Gastrocnemius medialis (tissue), 4 donors: ENCODE measurements around the gene SHISAL1. TPM values are rescaled to one million over a fixed set of nuclear protein-coding genes. Genes with fewer than 3 reads are reported as not detected.

Experiments
- ATAC-seq, 2 donors: fragments of 150-250 bp; one replicate each; pipeline ENCODE4 v1.9.1; 2016
- DNase-seq, 2 donors: peaks; one replicate each; pipeline ENCODE4 v3.0.0-alpha.2; 2019
- H3K27ac ChIP-seq, 4 donors: fragments of 200-600 bp; sonication (generic); 1 replicate in 1 of 4; 2 replicates in 3 of 4; pipeline ENCODE4 v1.5.1; 2016 to 2018; ENCODE audit warnings: mild to moderate bottlenecking in 2 of 4, moderate library complexity in 1 of 4
- H3K27me3 ChIP-seq, 3 donors: fragments of 200-600 bp; sonication (generic) in 2 of 3; 1 replicate in 1 of 3; 2 replicates in 2 of 3; pipeline versions ENCODE4 v1.5.1 to v1.6.0; 2016 to 2019; ENCODE audit warnings: mild to moderate bottlenecking in 1 of 3, moderate library complexity in 1 of 3
- H3K36me3 ChIP-seq, 2 donors: fragments of 200-600 bp; sonication (generic) in 1 of 2; one replicate each; pipeline ENCODE4 v1.5.1; 2017 to 2018
- H3K4me1 ChIP-seq, 2 donors: fragments of 200-600 bp; sonication (generic) in 1 of 2; one replicate each; pipeline ENCODE4 v1.5.1; 2016 to 2017; ENCODE audit warnings: mild to moderate bottlenecking in 2 of 2
- H3K4me3 ChIP-seq, 4 donors: fragments of 200-600 bp; sonication (generic) in 3 of 4; 1 replicate in 1 of 4; 2 replicates in 3 of 4; pipeline ENCODE4 v1.5.1; 2016 to 2019; ENCODE audit warnings: mild to moderate bottlenecking in 2 of 4
- H3K9me3 ChIP-seq, 3 donors: fragments of 200-600 bp; sonication (generic) in 2 of 3; 1 replicate in 1 of 3; 2 replicates in 2 of 3; pipeline ENCODE4 v1.5.1; 2016 to 2019
- POLR2A ChIP-seq, 2 donors: fragments of 450-650 bp; IDR thresholded peaks; one replicate each; pipeline ENCODE4 v1.6.1; 2017; ENCODE audit warnings: antibody characterized with exemption in 2 of 2, mild to moderate bottlenecking in 2 of 2, moderate library complexity in 2 of 2
- in situ Hi-C, 4 donors: fragments of 200-750 bp; cut with MboI; loops; one replicate each; pipeline versions ENCODE4 v1.15.0 to v1.8.0; 2017; ENCODE audit warnings: low sequenced_read_pairs in 4 of 4
- intact Hi-C: fragments of 100-400 bp; cut with DNase I; formaldehyde crosslinking; loops from one replicate; pipeline ENCODE4 v1.15.1; 2023; ENCODE audit warnings: low total_unique reads
- total RNA-seq, 4 donors: library from RNA; depleted of rRNA; stranded (reverse); fragments of >200 nt; gene quantifications; one replicate each; pipeline versions ENCODE4 v1.1.0 to v1.2.3, GENCODE V29; 2016
- TF ChIP-seq, protein P1 (sequence below), 5 experiments: fragments of 450-650 bp in 3 of 5; fragments of 200-600 bp in 2 of 5; sonication (generic) in 2 of 5; IDR thresholded peaks in 4 of 5; conservative IDR thresholded peaks in 1 of 5; 1 replicate in 4 of 5; 2 replicates in 1 of 5; pipeline ENCODE4 v1.5.1; 2016 to 2019; ENCODE audit warnings: antibody characterized with exemption in 5 of 5, mild to moderate bottlenecking in 3 of 5, moderate library complexity in 3 of 5

Gene SHISAL1
- total RNA-seq, 4 donors from 2014 or later, result 0.03 to 0.10 TPM; not detected in 2

DNA sequence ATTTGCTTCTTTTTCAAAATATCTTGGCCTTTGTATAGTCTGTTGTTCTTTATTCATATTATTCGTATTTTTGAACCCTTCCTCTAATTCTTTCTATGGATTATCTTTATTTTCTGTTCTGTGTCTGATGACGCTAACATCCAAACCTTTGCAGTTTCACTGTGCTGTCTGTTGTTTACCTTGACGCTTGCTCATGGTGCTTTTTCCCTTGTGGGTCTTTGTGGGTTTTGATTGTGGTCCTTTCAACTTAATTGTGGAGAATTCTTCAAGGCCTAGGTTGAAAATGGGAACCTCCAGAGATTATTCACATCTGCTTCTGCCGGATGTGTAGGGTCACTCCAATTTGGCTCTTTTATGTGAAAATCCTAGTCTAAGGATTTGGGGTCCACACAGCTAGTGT is 97.5 kb downstream of the SHISAL1 start:
- intact Hi-C loops, result no loop called here

DNA sequence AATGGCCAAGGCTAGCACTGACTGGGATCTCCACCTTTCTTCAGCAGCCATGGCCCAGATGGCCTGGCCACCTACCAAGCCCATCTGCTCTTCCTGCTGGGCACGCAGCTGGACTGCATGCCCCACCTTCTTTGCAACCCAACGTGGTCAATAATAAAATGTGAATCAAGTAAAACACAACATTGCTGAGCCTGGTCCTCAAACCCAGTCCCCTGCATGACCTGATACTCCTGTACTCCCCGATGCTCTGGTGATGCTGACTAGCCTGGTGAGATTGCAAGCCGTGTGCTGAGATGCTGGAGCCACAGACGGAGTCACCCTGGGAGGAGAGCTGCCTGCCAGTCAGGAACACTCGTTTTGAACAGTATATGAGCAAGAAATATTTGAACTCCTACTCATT is 98.0 kb downstream of the SHISAL1 start:
- Histone ChIP-seq H3K36me3 (no peaks in the 10 kb centered on the region), H3K27ac (no peak overlapping the region), H3K4me1 (peaks cover 9 to 10% of the 10 kb centered on the region in 2 donors), H3K4me3 (no peak overlapping the region), H3K27me3 (no peaks in the 10 kb centered on the region), H3K9me3 (peaks cover 0 to 7% (median 0%) of the 10 kb centered on the region in 3 donors)
- no peak for TF ChIP-seq POLR2A (IDR thresholded peaks at IDR 0.05)
- TF ChIP-seq, protein P1, sequence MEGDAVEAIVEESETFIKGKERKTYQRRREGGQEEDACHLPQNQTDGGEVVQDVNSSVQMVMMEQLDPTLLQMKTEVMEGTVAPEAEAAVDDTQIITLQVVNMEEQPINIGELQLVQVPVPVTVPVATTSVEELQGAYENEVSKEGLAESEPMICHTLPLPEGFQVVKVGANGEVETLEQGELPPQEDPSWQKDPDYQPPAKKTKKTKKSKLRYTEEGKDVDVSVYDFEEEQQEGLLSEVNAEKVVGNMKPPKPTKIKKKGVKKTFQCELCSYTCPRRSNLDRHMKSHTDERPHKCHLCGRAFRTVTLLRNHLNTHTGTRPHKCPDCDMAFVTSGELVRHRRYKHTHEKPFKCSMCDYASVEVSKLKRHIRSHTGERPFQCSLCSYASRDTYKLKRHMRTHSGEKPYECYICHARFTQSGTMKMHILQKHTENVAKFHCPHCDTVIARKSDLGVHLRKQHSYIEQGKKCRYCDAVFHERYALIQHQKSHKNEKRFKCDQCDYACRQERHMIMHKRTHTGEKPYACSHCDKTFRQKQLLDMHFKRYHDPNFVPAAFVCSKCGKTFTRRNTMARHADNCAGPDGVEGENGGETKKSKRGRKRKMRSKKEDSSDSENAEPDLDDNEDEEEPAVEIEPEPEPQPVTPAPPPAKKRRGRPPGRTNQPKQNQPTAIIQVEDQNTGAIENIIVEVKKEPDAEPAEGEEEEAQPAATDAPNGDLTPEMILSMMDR (IDR thresholded peaks at IDR 0.05 in 4 of 5, conservative IDR thresholded peaks at IDR 0.05 in 1 of 5), result no peak
- intact Hi-C loops, result no loop called here
- no peak for ATAC-seq
- in situ Hi-C loops, result no loop called here
- no peak for DNase-seq

More for the DNA sequence above, 97.5 kb downstream of the SHISAL1 start:
- ATAC-seq, result no peak
- in situ Hi-C loops, result no loop called here
- DNase-seq, result no peak
- Histone ChIP-seq H3K27me3 (no peaks in the 10 kb centered on the region), H3K4me3 (no peak overlapping the region), H3K9me3 (peaks cover 0 to 7% (median 0%) of the 10 kb centered on the region in 3 donors), H3K4me1 (peaks cover 9 to 10% of the 10 kb centered on the region in 2 donors), H3K27ac (no peak overlapping the region), H3K36me3 (no peaks in the 10 kb centered on the region)
- no peak for TF ChIP-seq POLR2A (IDR thresholded peaks at IDR 0.05)
- TF ChIP-seq, protein P1 (IDR thresholded peaks at IDR 0.05 in 4 of 5, conservative IDR thresholded peaks at IDR 0.05 in 1 of 5), result no peak

DNA sequence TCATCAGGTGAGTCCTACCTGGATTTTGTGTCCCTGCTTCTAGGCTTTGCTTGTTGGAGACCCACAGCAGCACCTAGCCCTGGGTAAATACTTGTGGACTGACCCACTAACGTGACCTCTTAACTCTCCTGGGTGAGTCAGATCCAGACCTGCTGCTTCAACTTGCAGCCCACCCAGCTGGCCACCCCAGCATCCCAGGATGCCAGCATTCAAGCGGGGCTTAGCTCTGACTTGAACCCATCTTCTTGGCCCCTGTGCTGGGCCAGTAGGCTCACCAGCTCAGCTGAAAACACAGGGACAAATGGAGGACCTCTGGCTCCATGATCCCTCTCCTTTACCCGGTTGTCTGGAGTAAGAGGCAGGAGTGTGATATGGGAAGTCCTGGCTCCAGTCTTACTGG is 98.6 kb downstream of the SHISAL1 start:
- TF ChIP-seq, protein P1 (IDR thresholded peaks at IDR 0.05 in 4 of 5, conservative IDR thresholded peaks at IDR 0.05 in 1 of 5), result no peak
- TF ChIP-seq POLR2A (IDR thresholded peaks at IDR 0.05), result no peak
- intact Hi-C loops (no loop called here), in situ Hi-C loops (no loop called here)
- H3K27me3 ChIP-seq, result no peaks in the 10 kb centered on the region
- ATAC-seq (no peak), DNase-seq (no peak)
- H3K4me3 ChIP-seq, result no peak overlapping the region
- H3K9me3 ChIP-seq, result peaks cover 0 to 7% (median 0%) of the 10 kb centered on the region in 3 donors
- H3K36me3 ChIP-seq, result no peaks in the 10 kb centered on the region
- no peak overlapping the region for H3K27ac ChIP-seq
- peaks cover 9 to 10% of the 10 kb centered on the region in 2 donors for H3K4me1 ChIP-seq

DNA sequence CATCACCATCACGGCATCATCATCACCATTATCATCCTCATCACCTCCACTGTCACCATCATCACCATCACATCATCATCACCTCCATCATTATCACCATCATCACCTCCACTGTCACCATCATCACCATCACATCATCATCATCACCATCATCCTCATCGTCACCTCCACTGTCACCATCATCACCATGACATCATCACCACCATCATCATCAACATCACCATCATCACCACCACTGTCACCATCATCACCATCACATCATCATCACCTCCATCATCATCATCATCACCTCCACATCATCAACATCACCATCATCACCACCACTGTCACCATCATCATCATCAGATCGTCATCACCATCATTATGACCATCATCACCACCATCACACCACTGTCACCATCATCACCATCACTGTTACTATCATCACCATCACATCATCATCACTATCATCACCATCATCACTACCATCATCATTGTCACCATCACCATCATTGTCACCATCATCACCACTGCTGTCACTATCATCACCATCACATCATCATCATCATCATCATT is 99.2 kb downstream of the SHISAL1 start:
- intact Hi-C loops, result no loop called here
- Histone ChIP-seq H3K4me3 (no peak overlapping the region), H3K27me3 (no peaks in the 10 kb centered on the region), H3K36me3 (no peaks in the 10 kb centered on the region), H3K4me1 (peaks cover 9 to 10% of the 10 kb centered on the region in 2 donors), H3K9me3 (peaks cover 0 to 7% (median 0%) of the 10 kb centered on the region in 3 donors), H3K27ac (no peak overlapping the region)
- no peak for TF ChIP-seq POLR2A (IDR thresholded peaks at IDR 0.05)
- TF ChIP-seq, protein P1 (IDR thresholded peaks at IDR 0.05 in 4 of 5, conservative IDR thresholded peaks at IDR 0.05 in 1 of 5), result no peak
- DNase-seq (no peak), ATAC-seq (no peak)
- in situ Hi-C loops, result no loop called here

DNA sequence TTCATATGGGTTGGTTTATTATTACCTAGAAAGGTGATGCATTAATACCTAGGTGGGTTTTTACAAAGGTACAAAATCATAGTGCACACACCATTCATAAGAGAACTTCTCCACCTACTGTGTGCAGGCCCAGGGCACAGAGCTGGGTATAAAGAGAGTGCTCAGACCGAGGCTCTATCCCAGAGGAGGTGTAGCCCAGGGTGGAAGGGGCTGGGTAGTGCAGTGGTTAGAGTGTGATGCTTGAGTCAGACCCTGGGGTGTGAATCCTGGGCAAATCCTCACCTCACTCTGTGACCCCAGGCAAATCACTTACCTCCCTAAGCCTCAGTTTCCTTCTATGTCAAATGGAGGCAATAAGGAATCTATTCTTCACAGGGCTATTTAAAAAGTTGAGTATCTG is 99.8 kb downstream of the SHISAL1 start:
- no peak for DNase-seq
- no peaks in the 10 kb centered on the region for H3K27me3 ChIP-seq
- peaks cover 9 to 10% of the 10 kb centered on the region in 2 donors for H3K4me1 ChIP-seq

More for the DNA sequence above, 99.8 kb downstream of the SHISAL1 start:
- in situ Hi-C loops (no loop called here), intact Hi-C loops (no loop called here)
- Histone ChIP-seq H3K27ac (no peak overlapping the region), H3K9me3 (peaks cover 0 to 7% (median 0%) of the 10 kb centered on the region in 3 donors), H3K4me3 (no peak overlapping the region), H3K36me3 (no peaks in the 10 kb centered on the region)
- ATAC-seq, result no peak
- TF ChIP-seq, protein P1 (IDR thresholded peaks at IDR 0.05 in 4 of 5, conservative IDR thresholded peaks at IDR 0.05 in 1 of 5), result no peak
- TF ChIP-seq POLR2A (IDR thresholded peaks at IDR 0.05), result no peak
